Nephron (organoid): ENCODE data around the gene ZNF202.

Source experiments
- H3K27ac Mint-ChIP-seq, 3 experiments: 2 replicates each; pipeline ENCODE4 v1.8.0; 2020; ENCODE audit warnings: mixed read lengths in 3 of 3, mild to moderate bottlenecking in 2 of 3, moderate library complexity in 1 of 3
- H3K27me3 Mint-ChIP-seq: 2 replicates; pipeline ENCODE4 v1.8.0; 2021; ENCODE audit warnings: low read depth, mild to moderate bottlenecking, moderate library complexity, mixed read lengths
- H3K36me3 Mint-ChIP-seq: 2 replicates; pipeline ENCODE4 v1.8.0; 2020; ENCODE audit warnings: low read depth, mixed read lengths
- H3K4me1 Mint-ChIP-seq: 2 replicates; pipeline ENCODE4 v1.8.0; 2020; ENCODE audit warnings: mixed read lengths
- H3K4me3 Mint-ChIP-seq, 3 experiments: 2 replicates each; pipeline ENCODE4 v1.8.0; 2020; ENCODE audit warnings: mild to moderate bottlenecking in 3 of 3, mixed read lengths in 3 of 3, moderate library complexity in 2 of 3
- H3K9me3 Mint-ChIP-seq: 2 replicates; pipeline ENCODE4 v1.8.0; 2020; ENCODE audit warnings: mixed read lengths
- TF ChIP-seq, protein P1 (sequence below), 3 experiments: fragments of 200-600 bp; sonication (generic); IDR thresholded peaks; one replicate each; pipeline ENCODE4 v1.5.0; 2021; ENCODE audit warnings: antibody characterized with exemption in 3 of 3; ENCODE audit not compliant: unreplicated experiment in 3 of 3

ZNF202 gene

DNA sequence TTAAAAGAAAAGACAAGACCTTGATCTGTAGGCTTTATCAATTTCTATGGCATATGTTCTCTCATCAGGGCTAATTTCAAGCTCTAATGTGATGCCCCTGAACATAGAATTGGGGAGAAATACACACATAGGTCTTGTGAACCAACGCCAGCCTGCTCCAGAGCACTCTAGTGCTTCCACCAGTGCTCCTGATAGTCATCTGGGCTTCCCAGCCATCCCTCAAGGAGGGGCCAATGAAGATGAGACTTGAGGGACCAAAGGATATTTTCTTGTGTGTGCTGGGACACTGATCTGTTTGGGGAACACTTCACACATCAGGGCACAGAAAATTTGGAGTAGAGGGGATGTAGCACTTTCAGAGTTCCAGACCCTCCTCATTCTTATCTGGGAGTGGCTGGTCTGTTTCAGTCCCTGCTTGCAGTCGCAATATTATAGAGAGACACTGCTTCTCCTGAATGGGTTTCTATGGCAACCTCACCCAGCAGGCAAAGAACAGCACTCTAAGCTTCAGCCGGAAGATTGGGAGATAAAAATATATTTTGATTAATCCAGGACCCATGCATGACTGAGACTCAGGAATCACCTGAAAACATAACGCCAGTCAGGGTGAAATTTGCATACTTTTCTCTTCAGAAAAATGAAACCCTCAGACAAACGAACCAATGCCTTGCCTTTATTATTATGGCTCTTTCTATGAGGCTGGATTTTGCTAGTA is 58.6 kb downstream of the ZNF202 start:
- Mint-ChIP-seq H3K4me1 (peaks cover 19% of the 10 kb centered on the region), H3K27ac (no peak overlapping the region), H3K36me3 (no peaks in the 10 kb centered on the region), H3K4me3 (no peak overlapping the region), H3K27me3 (peaks cover 10% of the 10 kb centered on the region), H3K9me3 (no peaks in the 10 kb centered on the region)
- TF ChIP-seq, protein P1, sequence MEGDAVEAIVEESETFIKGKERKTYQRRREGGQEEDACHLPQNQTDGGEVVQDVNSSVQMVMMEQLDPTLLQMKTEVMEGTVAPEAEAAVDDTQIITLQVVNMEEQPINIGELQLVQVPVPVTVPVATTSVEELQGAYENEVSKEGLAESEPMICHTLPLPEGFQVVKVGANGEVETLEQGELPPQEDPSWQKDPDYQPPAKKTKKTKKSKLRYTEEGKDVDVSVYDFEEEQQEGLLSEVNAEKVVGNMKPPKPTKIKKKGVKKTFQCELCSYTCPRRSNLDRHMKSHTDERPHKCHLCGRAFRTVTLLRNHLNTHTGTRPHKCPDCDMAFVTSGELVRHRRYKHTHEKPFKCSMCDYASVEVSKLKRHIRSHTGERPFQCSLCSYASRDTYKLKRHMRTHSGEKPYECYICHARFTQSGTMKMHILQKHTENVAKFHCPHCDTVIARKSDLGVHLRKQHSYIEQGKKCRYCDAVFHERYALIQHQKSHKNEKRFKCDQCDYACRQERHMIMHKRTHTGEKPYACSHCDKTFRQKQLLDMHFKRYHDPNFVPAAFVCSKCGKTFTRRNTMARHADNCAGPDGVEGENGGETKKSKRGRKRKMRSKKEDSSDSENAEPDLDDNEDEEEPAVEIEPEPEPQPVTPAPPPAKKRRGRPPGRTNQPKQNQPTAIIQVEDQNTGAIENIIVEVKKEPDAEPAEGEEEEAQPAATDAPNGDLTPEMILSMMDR (IDR thresholded peaks at IDR 0.05; ENCODE audit: unreplicated experiment in 3 of 3) = no peak

DNA sequence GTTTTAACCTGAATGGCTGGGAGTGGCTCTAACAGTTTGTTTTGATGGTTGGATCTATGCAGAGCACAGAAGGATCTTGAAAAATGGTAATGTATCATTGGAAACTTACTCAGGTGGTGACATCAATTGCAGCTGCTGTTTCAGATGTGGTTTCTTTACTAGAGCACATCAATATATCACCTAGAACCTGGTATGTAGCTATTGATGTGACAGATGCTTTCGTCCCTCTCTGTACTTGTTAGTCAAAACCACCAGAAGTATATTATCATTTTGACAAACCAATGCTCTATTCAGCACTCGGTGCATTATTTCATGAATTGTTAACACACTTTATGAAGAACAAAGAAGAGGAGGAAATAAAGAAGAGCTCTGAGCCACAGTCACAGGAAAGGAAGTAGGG is 60.4 kb downstream of the ZNF202 start:
- Mint-ChIP-seq H3K4me3 (no peak overlapping the region), H3K4me1 (peaks cover 21% of the 10 kb centered on the region), H3K9me3 (no peaks in the 10 kb centered on the region), H3K36me3 (no peaks in the 10 kb centered on the region), H3K27me3 (peaks cover 11% of the 10 kb centered on the region), H3K27ac (no peak overlapping the region)
- TF ChIP-seq, protein P1 (IDR thresholded peaks at IDR 0.05; ENCODE audit: unreplicated experiment in 3 of 3) = no peak

DNA sequence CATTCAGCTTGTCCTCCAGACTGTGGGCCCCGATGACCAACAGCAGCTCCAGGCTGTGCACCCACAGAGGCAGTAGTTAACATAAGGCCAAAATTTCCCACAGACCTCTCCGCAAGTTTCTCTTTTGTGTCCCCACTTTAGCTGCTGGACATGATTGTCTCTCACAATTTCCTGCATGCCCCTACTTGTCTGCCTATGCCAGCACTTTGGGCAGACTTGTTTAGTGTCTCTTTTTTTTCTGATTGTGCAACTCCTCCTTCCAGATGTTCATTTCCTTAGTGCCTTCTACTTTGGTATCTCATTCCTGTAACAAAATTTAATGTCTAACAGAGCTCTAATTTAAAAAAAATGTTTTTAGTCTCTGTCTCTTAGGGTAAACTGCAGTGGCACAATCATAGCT is 63.2 kb downstream of the ZNF202 start:
- H3K4me3 Mint-ChIP-seq = no peak overlapping the region
- H3K27ac Mint-ChIP-seq = no peak overlapping the region
- H3K27me3 Mint-ChIP-seq = peaks cover 11% of the 10 kb centered on the region
- no peaks in the 10 kb centered on the region for H3K36me3 Mint-ChIP-seq
- H3K4me1 Mint-ChIP-seq = peaks cover 11% of the 10 kb centered on the region
- TF ChIP-seq, protein P1 (IDR thresholded peaks at IDR 0.05; ENCODE audit: unreplicated experiment in 3 of 3) = no peak
- H3K9me3 Mint-ChIP-seq = no peaks in the 10 kb centered on the region

DNA sequence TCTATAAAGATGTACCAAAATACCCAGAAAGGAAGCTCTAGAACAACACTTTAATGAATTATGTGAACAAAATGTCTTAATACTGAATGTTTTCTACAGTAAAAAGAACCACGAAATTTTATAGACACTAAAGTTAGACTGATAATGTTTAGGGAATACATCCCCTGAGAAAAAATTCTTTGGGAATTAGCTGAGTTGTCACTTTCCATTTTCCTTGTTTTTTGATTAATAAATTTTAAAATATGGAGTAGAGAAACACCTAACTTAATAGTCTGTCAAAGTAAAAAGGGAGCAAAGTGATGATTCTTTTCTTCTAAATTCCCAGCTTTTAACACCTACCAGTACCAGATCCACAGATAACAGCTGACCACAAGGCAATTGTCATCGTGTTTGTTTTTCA is 64.0 kb downstream of the ZNF202 start:
- Mint-ChIP-seq H3K27me3 (peaks cover 11% of the 10 kb centered on the region), H3K9me3 (no peaks in the 10 kb centered on the region), H3K27ac (no peak overlapping the region), H3K4me1 (peaks cover 6% of the 10 kb centered on the region), H3K4me3 (no peak overlapping the region), H3K36me3 (no peaks in the 10 kb centered on the region)
- TF ChIP-seq, protein P1 (IDR thresholded peaks at IDR 0.05; ENCODE audit: unreplicated experiment in 3 of 3) = no peak

DNA sequence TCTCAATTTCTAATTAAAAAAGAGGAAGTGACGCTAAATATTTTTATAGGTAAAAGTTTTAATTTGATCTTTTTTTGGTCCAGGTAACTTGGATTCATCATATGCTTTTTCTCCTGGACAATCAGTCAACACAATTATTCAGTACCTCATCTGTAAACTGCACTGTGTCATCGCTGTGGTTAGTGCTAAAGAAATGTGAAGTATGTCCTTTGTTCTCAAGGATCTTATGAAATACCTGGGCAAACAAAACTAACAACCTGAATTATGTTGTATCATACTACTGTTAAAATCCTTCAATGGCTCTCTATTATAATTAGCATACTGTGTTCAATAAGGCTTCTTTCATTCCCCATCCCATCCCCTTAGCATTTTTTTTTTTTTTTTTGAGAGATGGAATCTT is 67.2 kb downstream of the ZNF202 start:
- Mint-ChIP-seq H3K27ac (no peak overlapping the region), H3K4me1 (peaks cover 6% of the 10 kb centered on the region), H3K27me3 (peaks cover 8% of the 10 kb centered on the region), H3K36me3 (no peaks in the 10 kb centered on the region), H3K4me3 (no peak overlapping the region), H3K9me3 (no peaks in the 10 kb centered on the region)
- TF ChIP-seq, protein P1 (IDR thresholded peaks at IDR 0.05; ENCODE audit: unreplicated experiment in 3 of 3) = no peak
